ENCODE measurements around the gene LMNA. TPM values are rescaled to one million over a fixed set of nuclear protein-coding genes. Genes with fewer than 3 reads are reported as not detected.

LMNA gene
- total RNA-seq, 1 donor from 2014 or later, result 141 TPM

GRCh38 chr1:156082309-156083091 is 32.0 kb upstream of the LMNA start, which contains the start of gene MEX3A:
MEX3A (minus strand) TSS chr1:156082465; CDS start chr1:156081998, 467 bp downstream.
- Mint-ChIP-seq H3K36me3 (peaks cover 19% of the 10 kb centered on the region), H3K27me3 (no peaks in the 10 kb centered on the region), H3K4me1 (ENCODE audit: unreplicated experiment) (peaks cover 60% of the 10 kb centered on the region), H3K27ac (peak within 1 kb of the TSS; percentile 93), H3K9me3 (no peaks in the 10 kb centered on the region), H3K4me3 (peak within 1 kb of the TSS; percentile 99)
- no peak for TF ChIP-seq CTCF (conservative IDR thresholded peaks at IDR 0.05)
- peak; percentile 95 for DNase-seq (ENCODE audit: extremely low spot score, unreplicated experiment)

- Mint-ChIP-seq H3K27ac (peak overlapping the region; percentile 93), H3K9me3 (no peaks in the 10 kb centered on the region), H3K4me3 (peak overlapping the region; percentile 99), H3K27me3 (no peaks in the 10 kb centered on the region), H3K36me3 (peaks cover 6% of the 10 kb centered on the region), H3K4me1 (ENCODE audit: unreplicated experiment) (peaks cover 44% of the 10 kb centered on the region)
- TF ChIP-seq CTCF (conservative IDR thresholded peaks at IDR 0.05), result no peak
- no peak for DNase-seq (ENCODE audit: extremely low spot score, unreplicated experiment)
These were observed 30.4 kb upstream of the LMNA start for GRCh38 chr1:156083800-156084790.

- no peak for DNase-seq (ENCODE audit: extremely low spot score, unreplicated experiment)
- Mint-ChIP-seq H3K27ac (peak overlapping the region; percentile 79), H3K4me3 (peak overlapping the region; percentile 72), H3K4me1 (ENCODE audit: unreplicated experiment) (peaks cover 44% of the 10 kb centered on the region), H3K27me3 (no peaks in the 10 kb centered on the region), H3K9me3 (no peaks in the 10 kb centered on the region), H3K36me3 (peaks cover 8% of the 10 kb centered on the region)
- no peak for TF ChIP-seq CTCF (conservative IDR thresholded peaks at IDR 0.05)
These were observed 28.3 kb upstream of the LMNA start for GRCh38 chr1:156086256-156086662.

- DNase-seq (ENCODE audit: extremely low spot score, unreplicated experiment), result no peak
- TF ChIP-seq CTCF (conservative IDR thresholded peaks at IDR 0.05), result no peak
- Mint-ChIP-seq H3K27ac (no peak overlapping the region), H3K4me3 (no peak overlapping the region), H3K9me3 (no peaks in the 10 kb centered on the region), H3K36me3 (peaks cover 14% of the 10 kb centered on the region), H3K4me1 (ENCODE audit: unreplicated experiment) (peaks cover 28% of the 10 kb centered on the region), H3K27me3 (no peaks in the 10 kb centered on the region)
These were observed 24.8 kb upstream of the LMNA start for GRCh38 chr1:156089704-156090103.

GRCh38 chr1:156090138-156090839 is 24.2 kb upstream of the LMNA start:
- peak overlapping the region; percentile 81 for H3K27ac Mint-ChIP-seq
- H3K9me3 Mint-ChIP-seq, result no peaks in the 10 kb centered on the region
- no peak for TF ChIP-seq CTCF (conservative IDR thresholded peaks at IDR 0.05)
- H3K4me3 Mint-ChIP-seq, result peak overlapping the region; percentile 67
- DNase-seq (ENCODE audit: extremely low spot score, unreplicated experiment), result no peak
- peaks cover 13% of the 10 kb centered on the region for H3K36me3 Mint-ChIP-seq
- H3K27me3 Mint-ChIP-seq, result no peaks in the 10 kb centered on the region
- peaks cover 23% of the 10 kb centered on the region for H3K4me1 Mint-ChIP-seq (ENCODE audit: unreplicated experiment)

All from type B pancreatic cell (in vitro differentiated cells).